T-cell (primary cell): ENCODE data around the gene APOC3. TPM values are rescaled to one million over a fixed set of nuclear protein-coding genes. Genes with fewer than 3 reads are reported as not detected.

Source experiments
- ATAC-seq, 4 experiments: fragments of 200-7000 bp in 3 of 4; fragments of 150-1000 bp in 1 of 4; cut with Tn5 transposase; replicated peaks in 1 of 4; 1 replicate in 3 of 4; 2 replicates in 1 of 4; pipeline ENCODE4 v1.10.0; 2021; ENCODE audit warnings: moderate library complexity in 3 of 4, mild to moderate bottlenecking in 2 of 4, moderate number of reproducible peaks in 1 of 4
- CTCF ChIA-PET, 2 donors: fragments of 300-600 bp; sonication (Branson Sonifier 250); formaldehyde crosslinking; loops; one replicate each; lab custom pipeline; 2022; ENCODE audit warnings: antibody characterized with exemption in 2 of 2; lab: Charles Lee
- POLR2A ChIA-PET, 2 donors: fragments of 300-600 bp; sonication (Branson Sonifier 250); formaldehyde crosslinking; loops; one replicate each; lab custom pipeline; 2022; ENCODE audit warnings: antibody characterized with exemption in 2 of 2; lab: Charles Lee
- DNase-seq, 35 experiments: peaks; one replicate each; pipeline versions ENCODE4 v3.0.0 to v3.0.0-alpha.2; 2013 to 2023
- H3K27ac ChIP-seq: one replicate; pipeline ENCODE4 v1.5.1; 2013; ENCODE audit warnings: low read length
- H3K27me3 ChIP-seq, 2 experiments: replicated peaks in 1 of 2; 1 replicate in 1 of 2; 2 replicates in 1 of 2; pipeline versions ENCODE4 v1.6.1 to v1.7.0; 2013; ENCODE audit warnings: low read length in 1 of 2, mixed read lengths in 1 of 2; ENCODE audit not compliant: control insufficient read depth in 2 of 2, insufficient read depth in 2 of 2; ENCODE audit errors: extremely low read depth in 1 of 2
- H3K36me3 ChIP-seq, 2 donors: 1 replicate in 1 of 2; 2 replicates in 1 of 2; pipeline versions ENCODE4 v1.6.1 to v1.7.0; 2013; ENCODE audit warnings: low read length in 1 of 2; ENCODE audit not compliant: control insufficient read depth in 2 of 2, insufficient read depth in 1 of 2; ENCODE audit errors: extremely low read depth in 1 of 2
- H3K4me1 ChIP-seq, 2 experiments: 1 replicate in 1 of 2; 2 replicates in 1 of 2; pipeline versions ENCODE4 v1.6.1 to v1.7.0; 2013; ENCODE audit warnings: low read length in 2 of 2, mixed read lengths in 1 of 2; ENCODE audit not compliant: insufficient read depth in 2 of 2, control insufficient read depth in 1 of 2; ENCODE audit errors: extremely low read depth in 1 of 2
- H3K4me3 ChIP-seq, 2 donors: 1 replicate in 1 of 2; 2 replicates in 1 of 2; pipeline versions ENCODE4 v1.5.1 to v1.7.0; 2013; ENCODE audit warnings: mild to moderate bottlenecking in 2 of 2, low read length in 1 of 2, moderate library complexity in 1 of 2; ENCODE audit not compliant: control insufficient read depth in 1 of 2; ENCODE audit errors: extremely low read depth in 1 of 2
- H3K9me3 ChIP-seq: 2 replicates; pipeline ENCODE4 v1.7.0; 2013
- H3K27ac Mint-ChIP-seq, 2 donors: one replicate each; pipeline ENCODE4 v1.8.0; 2020 to 2021; ENCODE audit warnings: mild to moderate bottlenecking in 2 of 2, mixed read lengths in 2 of 2
- H3K27me3 Mint-ChIP-seq, 2 donors: one replicate each; pipeline ENCODE4 v1.8.0; 2021 to 2022; ENCODE audit warnings: mixed read lengths in 2 of 2
- H3K36me3 Mint-ChIP-seq: one replicate; pipeline ENCODE4 v1.8.0; 2021; ENCODE audit warnings: mixed read lengths
- H3K4me1 Mint-ChIP-seq, 3 donors: one replicate each; pipeline ENCODE4 v1.8.0; 2020 to 2022; ENCODE audit warnings: mixed read lengths in 3 of 3, mild to moderate bottlenecking in 1 of 3
- H3K4me3 Mint-ChIP-seq, 3 donors: one replicate each; pipeline ENCODE4 v1.8.0; 2020 to 2022; ENCODE audit warnings: mild to moderate bottlenecking in 3 of 3, mixed read lengths in 3 of 3, moderate library complexity in 3 of 3
- H3K9me3 Mint-ChIP-seq, 3 donors: one replicate each; pipeline ENCODE4 v1.8.0; 2020 to 2022; ENCODE audit warnings: mixed read lengths in 3 of 3
- WGBS: methylation state at CpG from one replicate; pipeline ENCODE4 v1.1.5; 2013; ENCODE audit warnings: missing lambda C conversion rate; ENCODE audit not compliant: insufficient coverage; 5-methylcytosine and 5-hydroxymethylcytosine counted together
- total RNA-seq, 35 experiments: library from RNA in 6 of 35; stranded (reverse) in 6 of 35; fragments of 120-200 nt in 1 of 35; gene quantifications; one replicate each; pipeline versions ENCODE4 v1.2.1 to v1.2.4 and lab custom pipeline; 2013 to 2026

APOC3 gene
- total RNA-seq, 5 donors from 2014 or later (not counting 1 experiment from before 2014, with no cell fraction given), result 3.3 to 4.1 (median 3.7) TPM; not detected in 2

DNA sequence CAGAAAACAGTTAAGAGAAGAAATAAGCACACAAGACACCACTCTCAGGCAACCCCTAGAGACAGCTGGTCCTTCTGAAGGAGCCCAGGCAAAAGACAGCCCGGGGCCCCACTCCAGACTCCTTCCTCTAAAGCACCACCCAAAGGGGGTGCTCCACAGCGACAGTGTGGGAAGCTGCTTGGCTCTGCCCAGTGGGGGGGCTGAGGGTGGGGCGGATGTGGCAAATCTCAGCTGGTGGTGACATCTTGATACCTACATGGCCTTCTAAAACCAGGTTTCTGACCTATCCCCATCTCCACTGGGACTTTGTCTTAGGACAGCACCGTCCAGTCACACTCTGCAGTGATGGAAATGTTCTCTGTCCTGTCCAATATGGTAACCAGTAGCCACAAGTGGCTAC, 17.9 kb downstream of the APOC3 start:
- ChIA-PET CTCF (no interaction called here), POLR2A (no interaction called here)
- Mint-ChIP-seq H3K36me3 (peaks cover 59% of the 10 kb centered on the region), H3K4me1 (peaks cover 31 to 33% (median 31%) of the 10 kb centered on the region in 3 donors), H3K27me3 (no peaks in the 10 kb centered on the region), H3K4me3 (no peak overlapping the region), H3K9me3 (no peaks in the 10 kb centered on the region), H3K27ac (no peak overlapping the region)
- ATAC-seq, result no peak
- Histone ChIP-seq H3K36me3 (peaks cover 3 to 55% of the 10 kb centered on the region in 2 donors), H3K9me3 (no peaks in the 10 kb centered on the region), H3K27me3 (no peaks in the 10 kb centered on the region), H3K4me3 (no peak overlapping the region), H3K4me1 (peaks cover 16 to 21% of the 10 kb centered on the region in 2 experiments), H3K27ac (no peak overlapping the region)
- WGBS, result no CpG with 5 or more reads among the region's 4 CpGs
- no peak for DNase-seq

- Mint-ChIP-seq H3K36me3 (peaks cover 47% of the 10 kb centered on the region), H3K4me3 (no peak overlapping the region), H3K27me3 (no peaks in the 10 kb centered on the region), H3K4me1 (peaks cover 45 to 48% (median 46%) of the 10 kb centered on the region in 3 donors), H3K27ac (no peak overlapping the region), H3K9me3 (no peaks in the 10 kb centered on the region)
- ChIA-PET POLR2A (no interaction called here), CTCF (interaction anchor here in 1 of 2 donors (0.6 kb wide), 1 partner anchor 257 kb away, joined by 5 read pairs; no protein-coding TSS in a partner anchor)
- H3K4me1 ChIP-seq, result peaks cover 27 to 34% of the 10 kb centered on the region in 2 experiments
- DNase-seq (no peak), ATAC-seq (no peak)
- no peak overlapping the region for H3K27ac ChIP-seq
- no peaks in the 10 kb centered on the region for H3K9me3 ChIP-seq
- no peak overlapping the region for H3K4me3 ChIP-seq
- no peaks in the 10 kb centered on the region for H3K27me3 ChIP-seq
- 96% methylated on average over 11 of the region's 12 CpGs for WGBS
- peaks cover 3 to 45% of the 10 kb centered on the region in 2 donors for H3K36me3 ChIP-seq
These were observed 19.4 kb downstream of the APOC3 start for GRCh38 chr11:116849060-116849459.

DNA sequence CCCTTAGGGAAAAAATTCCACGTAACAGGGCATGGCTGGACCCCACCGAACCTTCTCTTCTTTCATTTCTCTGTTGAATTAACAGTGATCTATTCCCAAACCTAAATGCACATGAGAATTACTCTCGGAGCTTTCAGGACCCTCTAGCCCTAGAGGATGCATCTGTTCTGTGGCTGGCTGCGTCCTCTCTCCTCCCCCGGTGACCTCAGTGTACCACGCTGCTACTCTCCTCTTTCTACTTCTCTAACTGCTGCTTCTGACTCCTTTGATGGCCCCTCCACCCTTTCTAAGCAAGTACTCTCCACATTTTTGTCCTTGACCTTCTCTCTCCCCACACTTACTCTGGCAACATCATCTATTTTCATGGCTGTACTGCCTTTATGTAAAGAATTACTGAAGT, 19.8 kb downstream of the APOC3 start:
- ChIA-PET CTCF (interaction anchor here in 1 of 2 donors (0.6 kb wide), 1 partner anchor 257 kb away, joined by 5 read pairs; no protein-coding TSS in a partner anchor), POLR2A (no interaction called here)
- H3K27me3 ChIP-seq, result no peaks in the 10 kb centered on the region
- Mint-ChIP-seq H3K9me3 (no peaks in the 10 kb centered on the region), H3K4me3 (no peak overlapping the region), H3K27ac (peak overlapping the region; percentile 66 to 68), H3K36me3 (peaks cover 46% of the 10 kb centered on the region), H3K27me3 (no peaks in the 10 kb centered on the region), H3K4me1 (peaks cover 49 to 52% (median 50%) of the 10 kb centered on the region in 3 donors)
- no peak overlapping the region for H3K27ac ChIP-seq
- DNase-seq (no peak), ATAC-seq (no peak)
- H3K4me1 ChIP-seq, result peaks cover 31 to 38% of the 10 kb centered on the region in 2 experiments
- 83% methylated on average over 4 of the region's 6 CpGs for WGBS
- H3K36me3 ChIP-seq, result peaks cover 3 to 45% of the 10 kb centered on the region in 2 donors
- no peak overlapping the region for H3K4me3 ChIP-seq
- H3K9me3 ChIP-seq, result no peaks in the 10 kb centered on the region

DNA sequence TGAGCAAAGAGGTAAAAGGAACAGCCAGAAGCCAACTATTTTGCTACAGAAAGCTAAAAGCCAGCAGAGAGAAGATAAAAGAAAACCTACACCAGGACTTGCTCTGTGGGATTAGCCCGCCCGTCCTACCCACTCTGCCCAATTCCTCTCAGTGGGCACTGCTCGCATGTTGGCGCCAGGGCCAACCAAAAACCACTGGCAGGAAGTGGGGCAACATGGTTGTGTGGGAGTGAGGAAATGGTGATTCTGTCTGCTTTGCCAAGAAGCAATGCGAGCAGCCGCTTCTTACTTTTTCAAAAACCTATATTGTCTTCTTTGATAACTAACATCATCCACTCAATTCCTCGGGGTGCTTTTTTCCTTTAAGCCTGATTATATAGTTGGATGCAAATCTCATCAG, 21.9 kb downstream of the APOC3 start:
- POLR2A ChIA-PET, result no interaction called here
- ATAC-seq (peak in 3 of 4 experiments; percentile 31 to 41 (median 32)), DNase-seq (peak in 34 of 35 experiments; percentile 14 to 68 (median 42))
- Mint-ChIP-seq H3K4me1 (peaks cover 70 to 71% (median 70%) of the 10 kb centered on the region in 3 donors), H3K4me3 (peak overlapping the region; percentile 64 to 68 (median 67)), H3K27me3 (no peaks in the 10 kb centered on the region), H3K36me3 (peaks cover 36% of the 10 kb centered on the region), H3K27ac (peak overlapping the region; percentile 95 to 96), H3K9me3 (no peaks in the 10 kb centered on the region)
- Histone ChIP-seq H3K9me3 (no peaks in the 10 kb centered on the region), H3K4me3 (peak overlapping the region; percentile 0 to 44), H3K27me3 (no peaks in the 10 kb centered on the region), H3K27ac (peak overlapping the region; percentile 87), H3K36me3 (peaks cover 3 to 25% of the 10 kb centered on the region in 2 donors), H3K4me1 (peaks cover 42 to 60% of the 10 kb centered on the region in 2 experiments)
- CTCF ChIA-PET, result interaction anchor here (1.0 to 1.9 kb wide), 4 partner anchors 13 to 60 kb away, joined by 3 to 9 read pairs (median 4); partner anchors contain the start of gene APOA5 (in 1 of the 2)
- WGBS, result no CpG with 5 or more reads among the region's 7 CpGs

- Histone ChIP-seq H3K4me3 (peak overlapping the region in 1 of 2 donors; percentile 0), H3K9me3 (no peaks in the 10 kb centered on the region), H3K36me3 (peaks cover 3 to 25% of the 10 kb centered on the region in 2 donors), H3K27me3 (no peaks in the 10 kb centered on the region), H3K27ac (peak overlapping the region; percentile 87), H3K4me1 (peaks cover 42 to 62% of the 10 kb centered on the region in 2 experiments)
- peak overlapping the region; percentile 64 to 68 (median 67) for H3K4me3 Mint-ChIP-seq
- DNase-seq (peak in 1 of 35 experiments; percentile 12), ATAC-seq (no peak)
- no peaks in the 10 kb centered on the region for H3K9me3 Mint-ChIP-seq
- H3K27ac Mint-ChIP-seq, result peak overlapping the region; percentile 95 to 96
- ChIA-PET CTCF (interaction anchor here (0.9 to 2.4 kb wide), 8 partner anchors 16 to 378 kb away, joined by 3 to 20 read pairs (median 4); partner anchors contain the start of genes APOA5 (in 1 of the 2), SIK3 (in 1 of the 2) and ZPR1 (in 1 of the 2)), POLR2A (interaction anchor here (0.6 to 1.7 kb wide), 5 partner anchors 11 to 1362 kb away, joined by 3 to 12 read pairs (median 4); no protein-coding TSS in a partner anchor)
- H3K27me3 Mint-ChIP-seq, result no peaks in the 10 kb centered on the region
- H3K36me3 Mint-ChIP-seq, result peaks cover 35% of the 10 kb centered on the region
- WGBS, result 60% methylated on average over 3 of the region's 5 CpGs
- peaks cover 77 to 79% (median 78%) of the 10 kb centered on the region in 3 donors for H3K4me1 Mint-ChIP-seq
These were observed 22.7 kb downstream of the APOC3 start for GRCh38 chr11:116852261-116853031.

- ChIA-PET CTCF (interaction anchor here in 1 of 2 donors (0.5 to 2.4 kb wide), 11 partner anchors 10 to 377 kb away, joined by 3 to 20 read pairs (median 4); partner anchors contain the start of genes APOA5, SIK3 and ZPR1), POLR2A (interaction anchor here (0.6 to 1.7 kb wide), 7 partner anchors 12 to 1977 kb away, joined by 3 to 12 read pairs (median 7); no protein-coding TSS in a partner anchor)
- Mint-ChIP-seq H3K9me3 (no peaks in the 10 kb centered on the region), H3K27ac (peak overlapping the region; percentile 95 to 96), H3K4me3 (peak overlapping the region; percentile 61 to 68 (median 64)), H3K4me1 (peaks cover 79 to 80% (median 80%) of the 10 kb centered on the region in 3 donors), H3K36me3 (peaks cover 43% of the 10 kb centered on the region), H3K27me3 (no peaks in the 10 kb centered on the region)
- Histone ChIP-seq H3K4me3 (peak overlapping the region; percentile 5 to 44), H3K36me3 (peaks cover 0 to 30% of the 10 kb centered on the region in 2 donors), H3K27ac (peak overlapping the region; percentile 87), H3K27me3 (no peaks in the 10 kb centered on the region), H3K4me1 (peaks cover 42 to 62% of the 10 kb centered on the region in 2 experiments), H3K9me3 (no peaks in the 10 kb centered on the region)
- peak in 34 of 35 experiments; percentile 10 to 85 (median 56) for DNase-seq
- WGBS, result 0% methylated on average over 1 of the region's 6 CpGs
- ATAC-seq, result peak; percentile 96 to 97 (median 96)
These were observed 23.9 kb downstream of the APOC3 start for GRCh38 chr11:116853461-116854073.
